HG03097 (cell line): Measurements from ENCODE around the gene CACNA1I.

Experiments
- ATAC-seq: cut with Tn5 transposase; IDR thresholded peaks from one replicate; pipeline ENCODE4 v1.9.1; 2021; ENCODE audit not compliant: unreplicated experiment, low FRiP score

Gene CACNA1I

GRCh38 chr22:39646398-39647063 is 76.0 kb downstream of the CACNA1I start:
- ATAC-seq = no peak

GRCh38 chr22:39647836-39648629 is 77.5 kb downstream of the CACNA1I start:
- ATAC-seq = no peak

DNA sequence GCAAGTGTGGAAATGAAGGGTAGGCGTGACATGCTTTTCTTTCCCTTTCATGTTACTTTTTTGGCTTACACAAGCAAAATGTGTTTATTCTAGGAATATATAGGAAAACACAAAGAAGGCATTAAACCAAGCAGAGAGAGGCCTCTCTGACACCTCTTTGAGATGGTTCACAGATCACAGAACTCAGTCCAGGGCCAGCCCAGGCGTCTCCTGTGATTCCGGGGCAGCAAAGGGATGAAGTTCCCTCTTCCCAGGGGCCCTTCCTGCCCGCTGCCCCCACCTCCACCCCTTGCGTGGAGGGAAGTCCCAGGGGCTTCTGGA is 78.0 kb downstream of the CACNA1I start:
- no peak for ATAC-seq

DNA sequence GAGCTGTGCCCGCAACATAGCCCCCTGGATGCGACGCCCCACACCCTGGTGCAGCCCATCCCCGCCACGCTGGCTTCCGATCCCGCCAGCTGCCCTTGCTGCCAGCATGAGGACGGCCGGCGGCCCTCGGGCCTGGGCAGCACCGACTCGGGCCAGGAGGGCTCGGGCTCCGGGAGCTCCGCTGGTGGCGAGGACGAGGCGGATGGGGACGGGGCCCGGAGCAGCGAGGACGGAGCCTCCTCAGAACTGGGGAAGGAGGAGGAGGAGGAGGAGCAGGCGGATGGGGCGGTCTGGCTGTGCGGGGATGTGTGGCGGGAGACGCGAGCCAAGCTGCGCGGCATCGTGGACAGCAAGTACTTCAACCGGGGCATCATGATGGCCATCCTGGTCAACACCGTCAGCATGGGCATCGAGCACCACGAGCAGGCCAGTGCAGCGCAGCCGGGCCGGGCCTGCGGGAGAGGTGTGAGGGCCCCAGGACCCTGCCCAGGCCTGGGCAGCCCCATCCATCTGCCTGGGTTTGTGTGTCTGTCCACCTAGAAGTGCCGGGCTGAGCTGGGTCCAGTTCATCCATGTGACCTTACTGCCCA is 79.0 kb downstream of the CACNA1I start:
- ATAC-seq = no peak

DNA sequence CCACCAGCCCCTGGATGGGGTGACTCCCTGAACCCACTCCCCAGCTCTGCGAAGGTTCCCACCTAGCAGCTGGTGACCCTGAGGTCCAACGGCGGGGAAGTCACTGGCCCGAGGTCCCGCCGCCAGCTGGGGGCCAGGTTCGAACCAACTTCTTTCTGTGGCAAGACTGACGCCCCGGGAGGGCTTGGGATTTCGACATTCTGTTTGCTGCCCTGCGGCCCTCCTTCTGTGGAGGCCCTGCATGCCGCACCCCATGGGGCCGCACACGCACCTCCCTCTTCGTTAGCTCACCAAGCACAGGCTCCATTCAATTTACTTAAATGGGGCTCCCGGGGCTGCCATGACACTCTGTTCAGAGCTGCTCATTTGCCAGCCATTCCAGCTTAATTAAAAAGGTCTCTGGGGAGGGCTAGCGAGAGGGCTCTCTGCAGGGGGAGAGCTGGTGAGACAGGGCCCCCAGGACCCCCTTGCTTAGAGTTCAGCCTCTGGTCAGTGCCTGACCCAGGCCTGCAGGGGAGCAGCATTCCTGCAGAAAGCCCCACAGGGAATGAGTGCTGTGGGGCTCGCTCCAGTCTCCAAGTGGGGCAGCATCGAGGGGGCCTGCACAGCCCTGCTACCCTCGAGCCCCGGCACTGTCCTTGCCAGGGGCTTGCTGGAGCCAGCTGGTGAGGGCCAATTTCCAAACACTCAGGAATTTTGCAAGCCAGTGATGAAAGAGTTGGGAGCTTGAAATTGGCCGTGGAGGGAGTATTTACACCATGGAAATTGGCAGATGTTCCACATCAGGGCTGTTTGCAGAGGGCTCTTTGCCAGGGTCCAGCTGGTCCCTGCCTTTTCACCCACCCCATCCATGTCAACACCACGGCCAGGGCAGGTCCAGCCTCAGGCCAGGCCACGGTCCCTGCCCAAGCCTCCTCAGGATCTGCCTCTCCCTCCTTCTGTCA is 80.8 kb downstream of the CACNA1I start:
- no peak for ATAC-seq

GRCh38 chr22:39652990-39653786 is 82.6 kb downstream of the CACNA1I start:
- no peak for ATAC-seq

DNA sequence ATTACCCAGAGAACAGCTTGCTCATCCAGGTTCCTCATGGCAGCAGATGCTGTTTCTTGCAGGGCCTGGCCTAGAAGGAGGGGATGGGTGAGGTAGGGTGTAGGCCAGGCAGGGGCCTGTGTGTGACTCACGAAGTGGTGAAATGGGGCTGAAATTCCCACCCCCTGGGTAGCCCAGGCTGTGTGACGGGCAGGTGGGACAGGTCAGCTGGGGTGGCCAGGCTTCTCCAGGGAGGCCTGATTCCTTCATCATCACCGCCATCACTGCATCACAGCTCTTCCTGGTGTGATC is 83.2 kb downstream of the CACNA1I start:
- no peak for ATAC-seq

- no peak for ATAC-seq
Measured at GRCh38 chr22:39654131-39654926, 83.8 kb downstream of the CACNA1I start.

DNA sequence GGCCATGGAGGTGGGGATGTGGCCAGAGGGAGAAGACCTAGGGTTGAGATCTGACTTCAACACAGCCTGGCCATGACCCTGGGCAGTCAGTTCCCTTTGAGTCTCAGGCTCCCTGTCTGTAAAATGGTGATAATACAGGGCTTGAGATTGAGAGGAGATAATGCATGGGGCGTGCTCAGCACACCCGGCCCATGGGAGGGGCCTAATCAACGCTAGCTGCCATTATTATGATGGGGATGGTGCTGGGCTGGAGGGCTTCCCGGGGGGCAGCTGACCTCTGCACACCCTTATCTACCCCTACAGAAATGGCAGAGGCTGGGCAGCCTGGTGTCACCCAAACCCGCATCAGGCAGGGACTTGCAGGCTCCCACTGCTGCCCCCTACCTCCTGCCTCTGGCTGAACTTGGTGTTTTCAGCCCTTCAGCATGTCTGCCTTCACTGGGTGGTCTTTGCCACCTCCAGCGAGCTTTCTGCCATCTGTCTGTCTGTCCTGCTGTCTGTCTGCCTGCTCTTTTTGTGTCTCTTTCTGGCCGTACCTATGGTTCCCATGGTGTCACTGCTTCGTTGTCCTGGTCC is 84.5 kb downstream of the CACNA1I start:
- ATAC-seq = no peak

DNA sequence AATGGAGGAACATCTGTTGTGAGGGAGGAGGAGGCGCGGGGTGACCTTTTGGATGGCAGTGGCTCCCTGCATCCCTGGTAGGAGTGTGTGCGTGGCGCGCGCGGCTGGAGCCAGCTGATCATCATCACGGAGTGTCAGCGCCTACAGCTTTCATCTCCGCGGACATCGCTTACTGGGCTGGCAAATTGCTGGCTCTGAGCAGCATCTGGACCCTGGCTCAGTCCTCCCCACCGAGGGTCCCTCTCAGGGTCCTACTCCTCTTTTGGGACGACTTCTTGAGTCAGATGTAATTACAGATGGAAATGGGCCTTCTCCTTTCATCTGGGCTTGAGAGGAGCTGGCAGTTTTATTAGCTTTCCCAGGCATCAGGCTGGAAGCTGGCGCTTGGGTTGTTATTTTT is 85.3 kb downstream of the CACNA1I start:
- no peak for ATAC-seq

- ATAC-seq = no peak
Measured at GRCh38 chr22:39656495-39657490, 86.2 kb downstream of the CACNA1I start.

DNA sequence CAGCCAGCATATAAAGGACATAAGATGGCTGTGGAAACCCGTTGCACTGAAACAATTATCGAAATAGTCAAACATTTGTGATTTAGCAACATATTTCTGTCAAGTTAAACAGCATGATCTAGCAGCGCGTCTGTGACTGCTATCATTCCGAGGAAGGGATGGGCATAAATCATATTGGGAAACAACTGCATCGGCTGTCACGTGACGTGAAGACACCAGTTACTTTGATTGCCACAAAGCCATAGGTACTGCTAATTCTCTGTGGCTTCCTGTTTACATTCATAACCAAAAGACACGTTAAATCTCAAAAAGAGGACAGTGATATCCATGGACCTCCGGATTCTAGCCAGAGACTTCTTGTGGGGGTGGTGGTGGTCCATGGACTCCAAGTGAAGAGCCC is 87.8 kb downstream of the CACNA1I start:
- ATAC-seq = no peak

- ATAC-seq = no peak
Measured at GRCh38 chr22:39658806-39659463, 88.4 kb downstream of the CACNA1I start.

DNA sequence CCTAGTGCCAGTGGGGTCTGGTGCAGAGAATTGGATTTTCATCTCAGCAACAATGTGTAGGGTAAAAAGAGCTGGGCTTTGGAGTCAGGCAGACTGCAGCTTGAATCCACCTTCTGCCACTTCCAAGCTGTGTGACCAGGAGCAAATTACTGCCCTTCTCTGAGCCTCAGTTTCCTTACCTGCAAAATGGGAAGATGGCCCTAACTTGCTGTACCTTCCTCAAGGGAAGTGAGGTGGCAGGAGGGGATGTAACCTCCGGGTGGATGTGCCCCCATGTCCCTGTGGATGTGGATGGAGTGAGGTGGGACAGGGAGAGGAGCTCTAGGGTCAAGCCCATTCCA is 90.9 kb downstream of the CACNA1I start:
- no peak for ATAC-seq

- ATAC-seq = no peak
Measured at GRCh38 chr22:39661842-39662685, 91.5 kb downstream of the CACNA1I start.

- ATAC-seq = no peak
Measured at GRCh38 chr22:39662686-39663052, 92.1 kb downstream of the CACNA1I start.

GRCh38 chr22:39663751-39664150 is 93.2 kb downstream of the CACNA1I start:
- no peak for ATAC-seq
